A549 (cell line): Measurements from ENCODE around the gene PLD6. TPM values are rescaled to one million over a fixed set of nuclear protein-coding genes. Genes with fewer than 3 reads are reported as not detected.

ENCODE experiments used
- ATAC-seq, 2 experiments: fragments of 200-7000 bp in 1 of 2; fragments of >200 bp in 1 of 2; cut with Nextera tagmentation in 1 of 2; cut with Tn5 transposase in 1 of 2; 3 replicates each; pipeline versions ENCODE4 v1.8.0 to v1.9.1; 2018 to 2020; ENCODE audit warnings: mild to moderate bottlenecking in 1 of 2, moderate library complexity in 1 of 2
- CTCF ChIA-PET: fragments of 300-600 bp; sonication (Branson Sonifier 250); formaldehyde crosslinking; extraction: SDS; loops from one replicate; lab custom pipeline; 2021; ENCODE audit warnings: antibody characterized with exemption, inconsistent platforms; lab: Yijun Ruan, JAX
- POLR2A ChIA-PET: fragments of 350-600 bp; formaldehyde crosslinking; extraction: SDS; loops from one replicate; lab custom pipeline; 2021; ENCODE audit warnings: antibody characterized with exemption, inconsistent platforms; lab: Yijun Ruan, JAX
- DNase-seq, 2 experiments: peaks; one replicate each; pipeline versions ENCODE4 v3.0.0 to v3.0.0-alpha.2; 2011 to 2016; ENCODE audit warnings: low read depth in 1 of 2, low spot score in 1 of 2
- FAIRE-seq: peaks from 2 replicates; lab custom pipeline; 2011; peaks lifted over from hg19 to GRCh38; lab: Jason Lieb, UNC
- H3K27ac ChIP-seq, 2 experiments: fragments of >200 bp; sonication (Bioruptor Twin); formaldehyde crosslinking; 3 replicates each; pipeline ENCODE4 v1.5.1; 2016 to 2017
- H3K4me1 ChIP-seq: fragments of >200 bp; sonication (Bioruptor Twin); formaldehyde crosslinking; 3 replicates; pipeline ENCODE4 v1.6.1; 2016
- H3K4me2 ChIP-seq: fragments of >200 bp; sonication (Bioruptor Twin); formaldehyde crosslinking; 3 replicates; pipeline ENCODE4 v1.6.1; 2016
- H3K4me3 ChIP-seq: fragments of >200 bp; sonication (Bioruptor Twin); formaldehyde crosslinking; 3 replicates; pipeline ENCODE4 v1.5.1; 2016
- H3K9me3 ChIP-seq: fragments of >200 bp; sonication (Bioruptor Twin); formaldehyde crosslinking; 3 replicates; pipeline ENCODE4 v1.6.1; 2016
- FOSL2 ChIP-seq, 2 experiments: fragments of 450-650 bp in 1 of 2; fragments of >200 bp in 1 of 2; sonication (Bioruptor Twin) in 1 of 2; formaldehyde crosslinking; IDR thresholded peaks; 2 replicates each; pipeline versions ENCODE4 v1.5.0 to v1.6.1; 2016 to 2020; ENCODE audit warnings: mild to moderate bottlenecking in 1 of 2, moderate library complexity in 1 of 2
- ZSCAN20 ChIP-seq: fragments of 250-450 bp; sonication (Bioruptor Pico); IDR thresholded peaks from 2 replicates; pipeline ENCODE4 v1.8.0; 2022; ENCODE audit warnings: mild to moderate bottlenecking, moderate library complexity
- WGBS: methylation state at CpG from one replicate; pipeline ENCODE4 v1.1.6; 2017; ENCODE audit errors: missing lambda C conversion rate; 5-methylcytosine and 5-hydroxymethylcytosine counted together
- polyA plus RNA-seq, 4 experiments: library from polyadenylated mRNA; depleted of rRNA in 3 of 4; stranded (reverse); fragments of >200 nt; fragmentation: RNase III in 1 of 4; extraction: RNeasy Plus Mini Kit Qiagen cat#74134 plus additional on column Dnase treatment in 1 of 4; gene quantifications; 2 replicates in 3 of 4; 3 replicates in 1 of 4; pipeline ENCODE4 v1.2.3, GENCODE V29; 2011 to 2017
- small RNA-seq, 6 experiments: library from RNA; depleted of rRNA; stranded (forward); fragments of <200 nt; gene quantifications; one replicate each; pipeline ENCODE3, GENCODE V24; 2012
- TF ChIP-seq, protein P1 (sequence below): IDR thresholded peaks from 2 replicates; pipeline ENCODE4 v1.6.1; 2012

The PLD6 gene
- polyA plus RNA-seq, 2 of the 4 experiments (the other 2 are of a cell fraction) = 5.6 to 5.7 TPM

DNA sequence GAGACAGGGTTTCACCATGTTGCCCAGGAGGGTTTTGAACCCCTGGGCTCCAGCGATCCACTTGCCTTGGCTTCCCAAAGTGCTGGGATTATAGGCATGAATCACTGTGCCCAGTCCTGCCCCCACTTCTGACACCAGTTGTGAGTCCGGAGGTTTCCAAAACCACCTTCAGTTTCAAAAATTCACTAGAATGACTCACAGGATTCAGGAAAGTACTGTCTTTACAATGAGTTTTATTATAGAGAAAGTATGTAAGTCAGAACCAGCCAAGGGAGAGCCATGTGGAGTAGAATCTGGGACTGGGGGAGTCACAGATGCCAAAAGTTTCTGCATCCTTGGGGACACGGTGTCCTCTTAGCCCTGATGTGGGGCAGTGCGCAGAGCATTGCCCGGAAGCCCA lies 55.1 kb downstream of the PLD6 start:
- Histone ChIP-seq H3K4me3 (no peak overlapping the region), H3K4me1 (peaks cover 68% of the 10 kb centered on the region), H3K27ac (peak overlapping the region; percentile 72 to 88), H3K4me2 (peak overlapping the region; percentile 76), H3K9me3 (no peaks in the 10 kb centered on the region)
- ChIA-PET CTCF (no interaction called here), POLR2A (no interaction called here)
- TF ChIP-seq FOSL2 (IDR thresholded peaks at IDR 0.05) = peak; percentile 51; the same call in 1 of the 2 replicates
- TF ChIP-seq FOSL2 (CRISPR knock-in tag; IDR thresholded peaks at IDR 0.05) = peak; percentile 65
- no peak for TF ChIP-seq ZSCAN20 (CRISPR knock-in tag)
- TF ChIP-seq, protein P1, sequence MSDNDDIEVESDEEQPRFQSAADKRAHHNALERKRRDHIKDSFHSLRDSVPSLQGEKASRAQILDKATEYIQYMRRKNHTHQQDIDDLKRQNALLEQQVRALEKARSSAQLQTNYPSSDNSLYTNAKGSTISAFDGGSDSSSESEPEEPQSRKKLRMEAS = 0 out of 2 replicates have a peak, but pooled peaks have one; percentile 36
- FAIRE-seq = no peak
- 64% methylated on average over 5 of the region's 5 CpGs for whole genome bisulfite sequencing
- peak; percentile 13 to 20; a peak in 5 of 6 replicates for ATAC-seq
- DNase-seq = peak; percentile 44 to 52

Small RNA genes lying within 50 kb of the gene (small RNA-seq; reads per million reads assigned to genes)
- 0 reads per million in 6 experiments for gene RNU6-767P

Other genes with a start within 250 kb of the PLD6 start
- not detected in 2 replicates for gene TNFRSF13B, start 234.2 kb downstream of the PLD6 start, polyA plus RNA-seq (2011; rRNA removed)
- not detected in 3 replicates for gene TNFRSF13B, start 234.2 kb downstream of the PLD6 start, polyA plus RNA-seq (2017; fragmentation: RNase III; extraction: RNeasy Plus Mini Kit Qiagen cat#74134 plus additional on column Dnase treatment)
- gene MPRIP, start 163.9 kb downstream of the PLD6 start, polyA plus RNA-seq (2011; rRNA removed) = 147 and 200 TPM in 2 replicates
- 192 to 240 TPM (median 228 TPM) in 3 replicates for gene MPRIP, start 163.9 kb downstream of the PLD6 start, polyA plus RNA-seq (2017; fragmentation: RNase III; extraction: RNeasy Plus Mini Kit Qiagen cat#74134 plus additional on column Dnase treatment)
- gene FLCN, start 30.8 kb upstream of the PLD6 start, polyA plus RNA-seq (2011; rRNA removed) = 14.2 and 16.1 TPM in 2 replicates
- gene FLCN, start 30.8 kb upstream of the PLD6 start, polyA plus RNA-seq (2017; fragmentation: RNase III; extraction: RNeasy Plus Mini Kit Qiagen cat#74134 plus additional on column Dnase treatment) = 17.3 to 25.1 TPM (median 22.1 TPM) in 3 replicates
- gene COPS3, start 74.9 kb upstream of the PLD6 start, polyA plus RNA-seq (2011; rRNA removed) = 204 and 209 TPM in 2 replicates
- 144 to 164 TPM (median 149 TPM) in 3 replicates for gene COPS3, start 74.9 kb upstream of the PLD6 start, polyA plus RNA-seq (2017; fragmentation: RNase III; extraction: RNeasy Plus Mini Kit Qiagen cat#74134 plus additional on column Dnase treatment)
- 5.3 and 6.5 TPM in 2 replicates for gene NT5M, start 97.0 kb upstream of the PLD6 start, polyA plus RNA-seq (2011; rRNA removed)
- gene NT5M, start 97.0 kb upstream of the PLD6 start, polyA plus RNA-seq (2017; fragmentation: RNase III; extraction: RNeasy Plus Mini Kit Qiagen cat#74134 plus additional on column Dnase treatment) = 4.2 to 6.3 TPM (median 5.9 TPM) in 3 replicates